AG10803 (cell line): ENCODE measurements around the gene COL4A6.

Source experiments
- DNase-seq: peaks from one replicate; pipeline ENCODE4 v3.0.0; 2010; ENCODE audit warnings: low read depth
- H3K4me3 ChIP-seq: 2 replicates; pipeline ENCODE4 v1.5.1; 2011; ENCODE audit warnings: mild to moderate bottlenecking, low read length, control low read depth
- TF ChIP-seq, protein P1 (sequence below): conservative IDR thresholded peaks from 2 replicates; pipeline ENCODE4 v1.5.1; 2011; ENCODE audit warnings: mild to moderate bottlenecking, low read length, control low read depth, inconsistent platforms

Gene COL4A6

DNA sequence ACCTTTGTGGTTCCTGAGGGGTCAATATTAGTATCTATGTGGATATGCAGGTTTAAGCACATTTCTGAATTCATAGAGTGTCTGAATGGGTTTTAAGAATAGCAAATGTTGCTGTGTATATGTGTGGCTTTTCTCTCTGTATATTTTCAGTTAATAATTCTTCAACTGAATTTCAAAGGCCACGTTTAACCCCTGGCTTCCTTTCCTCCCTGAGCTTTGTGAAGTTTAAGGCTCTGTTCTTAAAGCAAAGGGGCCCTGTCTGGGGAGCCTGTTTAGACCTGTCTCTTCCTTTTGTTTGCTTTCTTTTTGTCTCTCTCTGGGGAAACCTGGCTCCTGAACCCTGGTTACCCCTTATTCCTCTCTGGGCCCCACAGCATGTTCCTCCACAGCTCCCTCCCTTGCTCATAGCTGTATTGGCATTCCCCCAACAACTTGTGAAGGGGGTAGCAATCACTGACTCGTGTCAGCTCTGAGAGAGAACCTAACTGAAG, 139.1 kb downstream of the COL4A6 start:
- H3K4me3 ChIP-seq = no peak overlapping the region
- DNase-seq = no peak
- TF ChIP-seq, protein P1, sequence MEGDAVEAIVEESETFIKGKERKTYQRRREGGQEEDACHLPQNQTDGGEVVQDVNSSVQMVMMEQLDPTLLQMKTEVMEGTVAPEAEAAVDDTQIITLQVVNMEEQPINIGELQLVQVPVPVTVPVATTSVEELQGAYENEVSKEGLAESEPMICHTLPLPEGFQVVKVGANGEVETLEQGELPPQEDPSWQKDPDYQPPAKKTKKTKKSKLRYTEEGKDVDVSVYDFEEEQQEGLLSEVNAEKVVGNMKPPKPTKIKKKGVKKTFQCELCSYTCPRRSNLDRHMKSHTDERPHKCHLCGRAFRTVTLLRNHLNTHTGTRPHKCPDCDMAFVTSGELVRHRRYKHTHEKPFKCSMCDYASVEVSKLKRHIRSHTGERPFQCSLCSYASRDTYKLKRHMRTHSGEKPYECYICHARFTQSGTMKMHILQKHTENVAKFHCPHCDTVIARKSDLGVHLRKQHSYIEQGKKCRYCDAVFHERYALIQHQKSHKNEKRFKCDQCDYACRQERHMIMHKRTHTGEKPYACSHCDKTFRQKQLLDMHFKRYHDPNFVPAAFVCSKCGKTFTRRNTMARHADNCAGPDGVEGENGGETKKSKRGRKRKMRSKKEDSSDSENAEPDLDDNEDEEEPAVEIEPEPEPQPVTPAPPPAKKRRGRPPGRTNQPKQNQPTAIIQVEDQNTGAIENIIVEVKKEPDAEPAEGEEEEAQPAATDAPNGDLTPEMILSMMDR = no peak

DNA sequence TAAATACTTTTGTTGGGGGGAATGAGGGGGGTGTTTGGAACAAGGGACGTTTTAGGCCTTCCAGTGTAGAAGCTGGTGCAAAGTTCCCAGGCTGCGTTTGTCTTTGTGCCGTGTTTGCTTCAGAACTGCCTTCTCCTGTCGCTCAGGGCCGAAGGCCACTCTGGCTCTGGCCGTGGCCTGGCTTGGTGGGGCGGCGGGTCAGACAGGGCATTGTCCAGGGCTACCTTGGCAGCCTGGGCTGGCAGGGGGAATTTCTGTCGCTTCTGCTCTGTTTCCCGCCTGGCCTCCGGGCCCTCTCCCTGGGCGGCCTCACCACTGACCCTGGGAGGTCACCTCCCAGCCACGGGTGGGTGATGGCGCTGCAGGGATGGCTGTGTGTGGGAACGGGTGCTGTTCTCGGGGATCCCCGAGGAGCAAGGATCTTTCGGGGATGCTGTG, 140.0 kb downstream of the COL4A6 start:
- TF ChIP-seq, protein P1 = no peak
- no peak for DNase-seq
- no peak overlapping the region for H3K4me3 ChIP-seq

DNA sequence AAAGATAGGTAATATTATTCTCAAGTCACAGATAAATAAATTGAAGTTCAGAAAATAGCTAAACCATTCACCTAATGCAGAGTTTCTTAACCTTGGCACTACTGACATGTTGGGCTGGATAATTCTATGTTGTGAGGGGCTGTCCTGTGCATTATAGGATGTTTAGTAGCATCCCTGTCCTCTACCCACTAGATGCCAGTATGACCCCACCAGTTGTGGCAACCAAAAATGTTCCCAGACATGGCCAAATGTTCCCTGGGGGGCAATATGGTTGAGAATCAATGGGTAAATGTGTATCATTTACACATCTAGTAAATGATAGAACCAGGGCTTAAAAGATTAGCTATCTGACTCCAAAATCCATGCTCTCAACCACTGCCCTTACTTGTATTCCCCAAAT, 140.9 kb downstream of the COL4A6 start:
- TF ChIP-seq, protein P1 = no peak
- no peak overlapping the region for H3K4me3 ChIP-seq
- no peak for DNase-seq

DNA sequence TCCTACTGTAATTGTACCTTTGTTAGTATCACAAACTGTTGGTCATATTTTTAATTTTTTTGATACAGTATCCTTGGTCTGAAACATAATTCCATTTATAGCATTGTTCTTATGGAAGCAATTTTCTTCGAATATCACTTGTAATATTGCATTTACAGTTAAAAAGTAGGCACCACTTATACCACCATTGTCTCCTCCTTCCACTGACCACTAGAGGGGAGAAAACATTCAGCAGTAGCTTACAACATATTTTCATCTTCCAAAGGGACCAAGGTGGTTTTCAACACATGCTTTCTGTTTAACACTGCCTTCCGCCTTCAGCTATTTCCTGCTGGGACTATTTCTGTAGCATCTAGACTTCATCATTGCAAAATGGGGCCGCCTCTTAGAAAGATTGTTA, 146.2 kb downstream of the COL4A6 start:
- DNase-seq = no peak
- TF ChIP-seq, protein P1 = no peak
- H3K4me3 ChIP-seq = no peak overlapping the region

DNA sequence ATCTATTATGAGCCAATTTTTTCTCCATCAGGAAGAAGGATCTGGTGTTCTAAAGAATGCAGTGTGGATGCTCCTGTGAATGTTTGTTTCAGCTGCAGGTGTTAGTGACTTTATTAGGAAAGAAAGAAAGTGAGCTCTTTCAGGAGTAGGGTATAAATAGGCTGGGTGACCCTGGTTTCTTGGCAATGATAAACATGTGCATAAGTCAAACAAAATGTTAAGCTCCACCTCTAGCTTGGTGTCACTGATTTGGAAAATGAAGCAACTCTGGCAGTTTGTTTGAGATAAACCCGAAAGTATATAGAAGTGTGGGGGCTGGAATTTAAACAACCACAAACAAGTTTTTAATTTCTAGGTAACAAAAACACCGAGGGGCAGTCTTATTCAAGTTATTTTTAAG, 152.3 kb downstream of the COL4A6 start:
- DNase-seq = no peak
- TF ChIP-seq, protein P1 = no peak
- H3K4me3 ChIP-seq = no peak overlapping the region

DNA sequence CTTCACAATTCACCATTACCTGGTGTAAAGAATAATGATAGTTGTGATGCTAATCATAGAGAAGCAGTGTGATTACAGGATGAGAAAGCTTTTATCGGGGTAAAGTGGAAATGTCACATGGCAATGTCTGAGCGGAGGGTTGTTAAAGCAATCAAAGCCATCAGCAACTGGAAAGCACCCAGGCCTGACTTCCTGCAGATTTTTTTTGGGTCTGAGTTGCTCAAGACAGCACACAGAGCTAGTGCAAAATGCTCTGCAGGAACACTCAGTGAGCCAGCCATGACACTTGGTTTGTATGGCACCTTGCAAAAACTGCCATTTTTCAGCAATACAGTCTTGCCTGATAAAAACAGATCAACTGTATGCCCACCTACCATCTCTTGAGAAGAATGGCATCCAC, 152.9 kb downstream of the COL4A6 start:
- H3K4me3 ChIP-seq = no peak overlapping the region
- DNase-seq = no peak
- TF ChIP-seq, protein P1 = no peak

DNA sequence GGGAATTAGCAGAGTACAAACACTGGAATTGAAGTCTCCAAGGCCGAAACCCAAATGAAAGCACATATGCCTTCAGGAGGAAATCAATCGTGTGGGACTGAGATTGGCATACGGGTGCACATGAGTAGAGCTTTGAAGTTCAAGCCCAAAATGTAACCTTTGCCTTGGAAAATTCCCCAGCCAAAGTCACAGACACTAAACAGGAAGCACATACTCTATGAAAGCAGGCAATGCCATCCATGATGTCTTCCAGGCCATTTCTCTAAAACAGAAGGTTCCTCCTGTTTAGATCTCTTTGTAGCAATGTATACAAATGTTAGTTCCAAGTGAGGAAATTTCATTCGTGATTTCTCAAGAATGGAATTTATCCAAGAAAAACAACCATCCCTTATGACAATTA, 162.5 kb downstream of the COL4A6 start:
- DNase-seq = no peak
- no peak overlapping the region for H3K4me3 ChIP-seq
- TF ChIP-seq, protein P1 = no peak
